Esophagus muscularis mucosa (tissue), 4 donors: ENCODE measurements around the gene PDPR.
"Not testable (repeated sequence)": the region's sequence is repeated elsewhere in the genome, so short reads cannot be mapped to it uniquely, and the experiment has no call there.

Experiments
- CTCF ChIP-seq, 3 experiments: fragments of 200-600 bp in 2 of 3; fragments of 450-650 bp in 1 of 3; sonication (generic) in 2 of 3; IDR thresholded peaks; one replicate each; pipeline ENCODE4 v1.5.1; 2017 to 2019; ENCODE audit warnings: antibody characterized with exemption in 3 of 3, mild to moderate bottlenecking in 2 of 3, moderate library complexity in 1 of 3
- EP300 ChIP-seq: sonication (generic); formaldehyde crosslinking; IDR thresholded peaks from one replicate; pipeline ENCODE4 v1.6.1; 2017; ENCODE audit warnings: antibody characterized with exemption
- POLR2A ChIP-seq: fragments of 450-650 bp; IDR thresholded peaks from one replicate; pipeline ENCODE4 v1.6.1; 2017; ENCODE audit warnings: antibody characterized with exemption, moderate library complexity, mild to moderate bottlenecking, low read depth
- POLR2AphosphoS5 ChIP-seq, 2 donors: sonication (generic); formaldehyde crosslinking; IDR thresholded peaks; one replicate each; pipeline ENCODE4 v1.6.1; 2017; ENCODE audit warnings: antibody characterized with exemption in 2 of 2

- not testable (repeated sequence) for TF ChIP-seq CTCF (IDR thresholded peaks at IDR 0.05); EP300; POLR2AphosphoS5 (IDR thresholded peaks at IDR 0.05); POLR2A
Measured at GRCh38 chr16:70148453-70148852, 34.3 kb downstream of the PDPR start.
